H1 (cell line): ENCODE measurements around the gene MYL3. TPM values are rescaled to one million over a fixed set of nuclear protein-coding genes. Genes with fewer than 3 reads are reported as not detected.

Experiments used
- CTBP2 ChIP-seq: IDR thresholded peaks from 2 replicates; pipeline ENCODE4 v1.7.0; 2011; ENCODE audit warnings: borderline replicate concordance, mild to moderate bottlenecking, moderate library complexity, mixed read lengths, low read length; ENCODE audit not compliant: insufficient read depth, insufficient read length
- JUND ChIP-seq: IDR thresholded peaks from 2 replicates; pipeline ENCODE4 v1.6.1; 2011; ENCODE audit warnings: mild to moderate bottlenecking, improper control_type of control experiment, low read length
- SUZ12 ChIP-seq: fragments of 200-600 bp; sonication (generic); IDR thresholded peaks from 2 replicates; pipeline ENCODE4 v1.6.1; 2012; ENCODE audit warnings: mild to moderate bottlenecking, inconsistent platforms, low read length, moderate library complexity, mixed read lengths
- YY1 ChIP-seq: IDR thresholded peaks from 2 replicates; pipeline ENCODE4 v1.6.1; 2011; ENCODE audit warnings: low read depth, mild to moderate bottlenecking, low read length
- polyA plus RNA-seq, 7 experiments: library from polyadenylated mRNA; depleted of rRNA in 3 of 7; stranded (reverse) in 5 of 7; unstranded in 2 of 7; fragments of >200 nt in 5 of 7; fragments of 200-250 nt in 2 of 7; gene quantifications; 1 replicate in 5 of 7; 2 replicates in 1 of 7; 4 replicates in 1 of 7; pipeline versions ENCODE4 v1.2.1 to v1.2.3, GENCODE V29; 2011 to 2013; ENCODE audit warnings: missing spikeins in 2 of 7, mixed read lengths in 2 of 7
- total RNA-seq: library from RNA; stranded (reverse); fragmentation: NEBNext Ultra II Directional; extraction: Animal tissue kit (Norgen Biotek cat#: 25700); gene quantifications from 2 replicates; pipeline ENCODE4 v1.2.1, GENCODE V29; 2021

MYL3 gene
- total and polyA plus RNA-seq, 2 of the 8 experiments (the other 6 are each of a cell fraction or from before 2014, with no cell fraction given): 0.06 TPM; not detected in 1

DNA sequence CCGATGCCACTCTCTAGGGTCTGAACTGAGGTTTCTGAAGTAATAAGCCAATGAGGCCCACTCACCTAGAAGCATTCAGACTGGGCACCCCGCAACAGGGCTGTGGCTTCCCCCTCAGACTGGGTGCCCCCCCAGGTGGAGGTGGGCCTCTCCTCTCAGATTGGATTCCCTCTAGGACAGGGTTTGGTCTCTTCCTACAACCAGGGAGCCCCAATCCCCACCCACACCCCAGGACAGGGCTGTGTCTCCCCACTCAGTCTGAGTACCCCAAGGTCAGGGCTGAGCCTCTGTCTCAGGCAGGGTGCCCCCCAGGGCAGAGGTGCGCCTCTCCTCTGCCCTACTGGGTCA is 41.9 kb upstream of the MYL3 start (continued):
- no peak for TF ChIP-seq SUZ12
- no peak for TF ChIP-seq YY1
- TF ChIP-seq JUND: no peak
- TF ChIP-seq CTBP2: no peak
